Loucy (cell line): ENCODE data around the gene BRIX1.

Experiments used
- EZH2phosphoT487 ChIP-seq: fragments of 200-600 bp; IDR thresholded peaks from 2 replicates; pipeline ENCODE4 v1.6.1; 2018; ENCODE audit warnings: antibody characterized with exemption, mild to moderate bottlenecking, moderate library complexity, borderline replicate concordance
- TF ChIP-seq, protein P1 (sequence below): fragments of 200-600 bp; sonication (generic); conservative IDR thresholded peaks from 2 replicates; pipeline ENCODE4 v1.5.1; 2014; ENCODE audit warnings: mild to moderate bottlenecking, antibody characterized with exemption, low read length

DNA sequence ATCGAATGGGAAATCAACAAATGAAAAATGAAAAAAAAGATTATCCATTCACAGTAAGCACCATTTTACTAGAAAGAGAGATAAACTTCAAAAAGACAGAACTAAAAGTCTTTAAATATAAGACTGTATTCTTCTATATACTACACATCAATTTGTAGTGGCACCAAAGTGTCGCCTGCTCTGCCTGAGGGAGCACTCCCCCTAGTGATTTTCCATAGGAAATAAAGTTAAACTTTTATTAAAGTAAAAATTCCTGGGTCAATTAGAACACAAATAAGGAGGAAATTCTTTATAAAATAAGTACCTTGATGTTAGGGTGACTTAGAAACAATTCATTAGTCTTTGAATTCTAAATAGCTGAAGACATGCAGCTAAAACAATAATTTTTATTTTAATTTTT, 9.9 kb upstream of the BRIX1 start:
- TF ChIP-seq, protein P1, sequence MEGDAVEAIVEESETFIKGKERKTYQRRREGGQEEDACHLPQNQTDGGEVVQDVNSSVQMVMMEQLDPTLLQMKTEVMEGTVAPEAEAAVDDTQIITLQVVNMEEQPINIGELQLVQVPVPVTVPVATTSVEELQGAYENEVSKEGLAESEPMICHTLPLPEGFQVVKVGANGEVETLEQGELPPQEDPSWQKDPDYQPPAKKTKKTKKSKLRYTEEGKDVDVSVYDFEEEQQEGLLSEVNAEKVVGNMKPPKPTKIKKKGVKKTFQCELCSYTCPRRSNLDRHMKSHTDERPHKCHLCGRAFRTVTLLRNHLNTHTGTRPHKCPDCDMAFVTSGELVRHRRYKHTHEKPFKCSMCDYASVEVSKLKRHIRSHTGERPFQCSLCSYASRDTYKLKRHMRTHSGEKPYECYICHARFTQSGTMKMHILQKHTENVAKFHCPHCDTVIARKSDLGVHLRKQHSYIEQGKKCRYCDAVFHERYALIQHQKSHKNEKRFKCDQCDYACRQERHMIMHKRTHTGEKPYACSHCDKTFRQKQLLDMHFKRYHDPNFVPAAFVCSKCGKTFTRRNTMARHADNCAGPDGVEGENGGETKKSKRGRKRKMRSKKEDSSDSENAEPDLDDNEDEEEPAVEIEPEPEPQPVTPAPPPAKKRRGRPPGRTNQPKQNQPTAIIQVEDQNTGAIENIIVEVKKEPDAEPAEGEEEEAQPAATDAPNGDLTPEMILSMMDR: peak; percentile 67
- TF ChIP-seq EZH2phosphoT487: no peak
